NK-92 (cell line): ENCODE results near the gene NRARP.
"Not testable (repeated sequence)": the region's sequence is repeated elsewhere in the genome, so short reads cannot be mapped to it uniquely, and the experiment has no call there.

ENCODE experiments used
- DNase-seq: peaks from one replicate; lab custom pipeline; 2025; ENCODE audit not compliant: unreplicated experiment; lab: John Stamatoyannopoulos, UW

Gene NRARP

GRCh38 chr9:137302118-137302448, at the start of gene NRARP:
Gene NRARP, minus strand, starts transcription at chr9:137302271. Its CDS starts 343 bp downstream, at chr9:137301928.
- DNase-seq: peak; percentile 45

- no peak for DNase-seq
These were observed 48.9 kb upstream of the NRARP start for GRCh38 chr9:137350696-137351584.

- no peak for DNase-seq
These were observed 47.5 kb upstream of the NRARP start for GRCh38 chr9:137349471-137350033.

- no peak for DNase-seq
These were observed 46.8 kb upstream of the NRARP start for GRCh38 chr9:137348769-137349470.

- DNase-seq: no peak
These were observed 45.9 kb upstream of the NRARP start for GRCh38 chr9:137347928-137348327.

GRCh38 chr9:137342482-137342881, 40.4 kb upstream of the NRARP start:
- DNase-seq: no peak

GRCh38 chr9:137341227-137341626, 39.2 kb upstream of the NRARP start:
- no peak for DNase-seq

GRCh38 chr9:137339908-137340462, 37.9 kb upstream of the NRARP start:
- DNase-seq: not testable (repeated sequence)

- no peak for DNase-seq
These were observed 37.2 kb upstream of the NRARP start for GRCh38 chr9:137339045-137339907.

- no peak for DNase-seq
These were observed 34.7 kb upstream of the NRARP start for GRCh38 chr9:137336735-137337134.

- no peak for DNase-seq
These were observed 31.1 kb upstream of the NRARP start for GRCh38 chr9:137333016-137333671.

- DNase-seq: no peak
These were observed 29.9 kb upstream of the NRARP start for GRCh38 chr9:137331929-137332328.

- DNase-seq: no peak
These were observed 28.6 kb upstream of the NRARP start for GRCh38 chr9:137330689-137331088.

- not testable (repeated sequence) for DNase-seq
These were observed 27.5 kb upstream of the NRARP start for GRCh38 chr9:137329590-137329989.

GRCh38 chr9:137327641-137328550, 25.8 kb upstream of the NRARP start:
- DNase-seq: not testable (repeated sequence)

GRCh38 chr9:137326445-137327065, 24.5 kb upstream of the NRARP start:
- DNase-seq: no peak

- DNase-seq: no peak
These were observed 23.7 kb upstream of the NRARP start for GRCh38 chr9:137325799-137326198.

- DNase-seq: no peak
These were observed 23.1 kb upstream of the NRARP start for GRCh38 chr9:137325124-137325523.
